ENCODE measurements around the gene TAPBPL. TPM values are rescaled to one million over a fixed set of nuclear protein-coding genes. Genes with fewer than 3 reads are reported as not detected.

The TAPBPL gene
- total RNA-seq, 1 donor from 2014 or later = 0.96 TPM

- H3K9me3 Mint-ChIP-seq (ENCODE audit: unreplicated experiment) = no peaks in the 10 kb centered on the region
- H3K27ac Mint-ChIP-seq (ENCODE audit: unreplicated experiment) = no peak overlapping the region
- no peaks in the 10 kb centered on the region for H3K27me3 Mint-ChIP-seq (ENCODE audit: unreplicated experiment)
Observed at GRCh38 chr12:6416596-6416995, 35.2 kb upstream of the TAPBPL start.

DNA sequence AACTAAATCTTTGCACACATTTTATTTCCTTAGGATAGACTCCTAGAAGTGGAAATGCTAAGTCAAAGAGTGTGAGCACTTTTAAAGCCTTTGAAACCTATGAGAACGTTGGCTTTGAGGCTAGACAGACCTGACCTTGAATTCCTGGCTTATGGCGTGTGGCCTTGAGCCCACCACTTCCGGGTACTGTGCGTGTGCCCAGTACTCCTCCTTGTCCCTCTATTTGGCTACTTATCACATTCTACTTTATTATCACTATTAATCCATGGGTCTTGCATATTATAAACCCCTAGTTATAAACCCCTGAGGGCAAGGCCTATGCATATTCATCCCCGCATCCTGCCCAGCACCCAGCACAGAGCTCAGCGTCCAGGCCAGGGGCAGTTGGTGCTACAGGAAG, 33.0 kb upstream of the TAPBPL start:
- no peaks in the 10 kb centered on the region for H3K9me3 Mint-ChIP-seq (ENCODE audit: unreplicated experiment)
- no peak for DNase-seq
- peaks cover 7% of the 10 kb centered on the region for H3K36me3 Mint-ChIP-seq (ENCODE audit: unreplicated experiment)
- no peak overlapping the region for H3K4me3 Mint-ChIP-seq (ENCODE audit: unreplicated experiment)
- H3K27me3 Mint-ChIP-seq (ENCODE audit: unreplicated experiment) = no peaks in the 10 kb centered on the region
- no peaks in the 10 kb centered on the region for H3K4me1 Mint-ChIP-seq (ENCODE audit: low read depth, unreplicated experiment)
- H3K27ac Mint-ChIP-seq (ENCODE audit: unreplicated experiment) = peak overlapping the region; percentile 15
- TF ChIP-seq, protein P1, sequence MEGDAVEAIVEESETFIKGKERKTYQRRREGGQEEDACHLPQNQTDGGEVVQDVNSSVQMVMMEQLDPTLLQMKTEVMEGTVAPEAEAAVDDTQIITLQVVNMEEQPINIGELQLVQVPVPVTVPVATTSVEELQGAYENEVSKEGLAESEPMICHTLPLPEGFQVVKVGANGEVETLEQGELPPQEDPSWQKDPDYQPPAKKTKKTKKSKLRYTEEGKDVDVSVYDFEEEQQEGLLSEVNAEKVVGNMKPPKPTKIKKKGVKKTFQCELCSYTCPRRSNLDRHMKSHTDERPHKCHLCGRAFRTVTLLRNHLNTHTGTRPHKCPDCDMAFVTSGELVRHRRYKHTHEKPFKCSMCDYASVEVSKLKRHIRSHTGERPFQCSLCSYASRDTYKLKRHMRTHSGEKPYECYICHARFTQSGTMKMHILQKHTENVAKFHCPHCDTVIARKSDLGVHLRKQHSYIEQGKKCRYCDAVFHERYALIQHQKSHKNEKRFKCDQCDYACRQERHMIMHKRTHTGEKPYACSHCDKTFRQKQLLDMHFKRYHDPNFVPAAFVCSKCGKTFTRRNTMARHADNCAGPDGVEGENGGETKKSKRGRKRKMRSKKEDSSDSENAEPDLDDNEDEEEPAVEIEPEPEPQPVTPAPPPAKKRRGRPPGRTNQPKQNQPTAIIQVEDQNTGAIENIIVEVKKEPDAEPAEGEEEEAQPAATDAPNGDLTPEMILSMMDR (IDR thresholded peaks at IDR 0.05; ENCODE audit: partially characterized antibody, unreplicated experiment) = no peak

More at GRCh38 chr12:6416596-6416995, 35.2 kb upstream of the TAPBPL start:
- TF ChIP-seq, protein P1 (IDR thresholded peaks at IDR 0.05; ENCODE audit: partially characterized antibody, unreplicated experiment) = no peak
- no peak overlapping the region for H3K4me3 Mint-ChIP-seq (ENCODE audit: unreplicated experiment)
- DNase-seq = no peak
- no peaks in the 10 kb centered on the region for H3K4me1 Mint-ChIP-seq (ENCODE audit: low read depth, unreplicated experiment)
- H3K36me3 Mint-ChIP-seq (ENCODE audit: unreplicated experiment) = peaks cover 7% of the 10 kb centered on the region

- H3K9me3 Mint-ChIP-seq (ENCODE audit: unreplicated experiment) = no peaks in the 10 kb centered on the region
- peaks cover 7% of the 10 kb centered on the region for H3K36me3 Mint-ChIP-seq (ENCODE audit: unreplicated experiment)
- no peak overlapping the region for H3K27ac Mint-ChIP-seq (ENCODE audit: unreplicated experiment)
- TF ChIP-seq, protein P1 (IDR thresholded peaks at IDR 0.05; ENCODE audit: partially characterized antibody, unreplicated experiment) = no peak
- H3K27me3 Mint-ChIP-seq (ENCODE audit: unreplicated experiment) = peaks cover 3% of the 10 kb centered on the region
- no peaks in the 10 kb centered on the region for H3K4me1 Mint-ChIP-seq (ENCODE audit: low read depth, unreplicated experiment)
- no peak overlapping the region for H3K4me3 Mint-ChIP-seq (ENCODE audit: unreplicated experiment)
- DNase-seq = no peak
Observed at GRCh38 chr12:6420364-6420763, 31.5 kb upstream of the TAPBPL start.

- H3K27ac Mint-ChIP-seq (ENCODE audit: unreplicated experiment) = no peak overlapping the region
- H3K4me3 Mint-ChIP-seq (ENCODE audit: unreplicated experiment) = peak overlapping the region; percentile 65
- no peaks in the 10 kb centered on the region for H3K4me1 Mint-ChIP-seq (ENCODE audit: low read depth, unreplicated experiment)
- TF ChIP-seq, protein P1 (IDR thresholded peaks at IDR 0.05; ENCODE audit: partially characterized antibody, unreplicated experiment) = peak; percentile 83
- H3K36me3 Mint-ChIP-seq (ENCODE audit: unreplicated experiment) = no peaks in the 10 kb centered on the region
- peaks cover 3% of the 10 kb centered on the region for H3K27me3 Mint-ChIP-seq (ENCODE audit: unreplicated experiment)
- DNase-seq = peak; percentile 69
- no peaks in the 10 kb centered on the region for H3K9me3 Mint-ChIP-seq (ENCODE audit: unreplicated experiment)
Observed at GRCh38 chr12:6423267-6424007, 28.4 kb upstream of the TAPBPL start.

DNA sequence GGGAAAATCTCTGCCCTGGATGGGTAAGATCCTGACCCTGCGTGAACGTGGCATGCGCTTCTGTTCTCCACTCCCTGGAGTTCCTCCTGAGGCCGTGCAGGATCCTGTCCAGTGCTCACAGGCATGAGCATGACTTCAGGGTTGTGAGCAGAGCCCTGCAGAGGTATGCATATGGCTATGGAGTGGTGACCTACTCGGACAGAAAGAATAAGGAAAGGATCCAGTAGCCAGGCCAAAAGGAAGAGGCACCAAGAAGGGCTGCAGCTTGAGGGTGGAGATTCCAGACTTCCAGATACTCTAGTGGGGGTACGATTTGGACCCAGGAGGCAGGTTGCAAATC, 27.9 kb upstream of the TAPBPL start:
- TF ChIP-seq, protein P1 (IDR thresholded peaks at IDR 0.05; ENCODE audit: partially characterized antibody, unreplicated experiment) = no peak
- Mint-ChIP-seq H3K27me3 (ENCODE audit: unreplicated experiment) (peaks cover 3% of the 10 kb centered on the region), H3K9me3 (ENCODE audit: unreplicated experiment) (no peaks in the 10 kb centered on the region), H3K36me3 (ENCODE audit: unreplicated experiment) (no peaks in the 10 kb centered on the region), H3K4me3 (ENCODE audit: unreplicated experiment) (peak overlapping the region; percentile 65), H3K4me1 (ENCODE audit: low read depth, unreplicated experiment) (no peaks in the 10 kb centered on the region), H3K27ac (ENCODE audit: unreplicated experiment) (no peak overlapping the region)
- DNase-seq = no peak

Data from glutamatergic neuron (in vitro differentiated cells).